Epithelial cell of umbilical artery (primary cell): ENCODE data around the gene DPH1. TPM values are rescaled to one million over a fixed set of nuclear protein-coding genes. Genes with fewer than 3 reads are reported as not detected.

Experiments used
- total RNA-seq: library from RNA; depleted of rRNA; stranded (reverse); fragments of >200 nt; gene quantifications from 2 replicates; pipeline ENCODE4 v1.2.3, GENCODE V29; 2014

The DPH1 gene
- total RNA-seq = 13.4 and 14.9 TPM in 2 replicates

DNA sequence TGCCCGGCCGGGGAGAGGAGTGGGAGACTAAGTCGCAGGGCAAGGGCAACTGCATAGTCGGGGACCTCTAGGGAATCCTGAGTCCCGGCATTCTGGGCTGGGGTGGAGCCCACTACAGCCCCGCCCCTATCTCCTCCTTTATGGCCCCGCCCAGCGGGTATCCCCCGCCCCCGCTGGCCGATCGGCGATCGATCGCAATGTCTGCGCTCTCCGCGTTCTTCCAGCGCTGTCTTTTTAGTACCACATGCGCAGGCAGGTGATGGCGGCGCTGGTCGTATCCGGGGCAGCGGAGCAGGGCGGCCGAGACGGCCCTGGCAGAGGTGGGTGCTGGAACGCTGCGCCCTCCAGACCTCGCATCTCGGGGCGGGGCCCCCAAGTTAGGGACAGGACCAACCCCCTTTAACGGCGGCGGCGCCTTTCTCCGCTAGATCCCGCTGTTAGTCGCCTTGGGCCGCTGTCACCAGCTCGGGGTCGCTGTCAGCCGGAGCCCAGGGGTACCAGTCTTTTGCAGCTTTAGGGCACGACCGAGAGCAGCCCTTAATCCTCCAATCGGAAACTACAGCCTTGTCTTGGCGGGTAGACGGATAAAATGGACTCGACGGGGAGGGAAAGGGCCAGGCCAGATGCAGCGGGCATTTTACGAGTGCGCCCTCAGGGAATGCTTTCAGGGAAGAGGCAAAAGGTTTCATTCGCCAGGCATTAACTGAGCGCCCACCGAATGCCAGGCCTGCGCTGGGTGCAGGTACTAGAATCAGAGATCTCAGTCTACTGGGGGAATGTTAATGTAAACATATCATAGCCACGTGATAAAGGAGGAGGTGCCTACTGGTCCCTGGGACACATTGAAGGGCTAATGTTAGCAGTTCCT lies at the start of gene DPH1:
Gene DPH1 (plus strand): TSS at position 243 of the 868 bp plus-strand sequence. CDS start 17 bp downstream, at position 260.

DNA sequence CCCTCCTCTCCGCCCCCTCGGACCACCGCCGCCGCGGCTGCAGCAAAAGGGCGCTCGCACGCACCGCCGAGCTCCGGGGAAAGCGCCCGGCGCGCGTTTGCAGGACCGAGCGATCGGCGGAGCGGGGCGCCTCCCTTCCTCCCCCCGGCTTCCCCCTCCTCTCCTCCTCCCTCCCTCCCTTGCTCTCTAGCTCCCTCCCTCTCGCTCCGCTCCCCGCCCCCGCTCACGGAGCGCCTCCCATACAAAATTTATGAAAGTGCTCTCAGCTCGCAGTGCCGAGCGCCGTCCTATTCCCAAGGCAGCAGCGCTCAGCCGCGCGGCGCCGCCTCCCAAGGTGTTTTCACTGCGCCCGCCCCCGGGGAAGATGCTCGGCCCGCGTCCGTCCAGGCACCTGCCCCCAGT lies 4.7 kb upstream of the DPH1 start, which contains the start of gene RTN4RL1:
Gene RTN4RL1 (minus strand): TSS at position 115 of the 402 bp plus-strand sequence. CDS start 469 bp downstream, outside the sequence.

DNA sequence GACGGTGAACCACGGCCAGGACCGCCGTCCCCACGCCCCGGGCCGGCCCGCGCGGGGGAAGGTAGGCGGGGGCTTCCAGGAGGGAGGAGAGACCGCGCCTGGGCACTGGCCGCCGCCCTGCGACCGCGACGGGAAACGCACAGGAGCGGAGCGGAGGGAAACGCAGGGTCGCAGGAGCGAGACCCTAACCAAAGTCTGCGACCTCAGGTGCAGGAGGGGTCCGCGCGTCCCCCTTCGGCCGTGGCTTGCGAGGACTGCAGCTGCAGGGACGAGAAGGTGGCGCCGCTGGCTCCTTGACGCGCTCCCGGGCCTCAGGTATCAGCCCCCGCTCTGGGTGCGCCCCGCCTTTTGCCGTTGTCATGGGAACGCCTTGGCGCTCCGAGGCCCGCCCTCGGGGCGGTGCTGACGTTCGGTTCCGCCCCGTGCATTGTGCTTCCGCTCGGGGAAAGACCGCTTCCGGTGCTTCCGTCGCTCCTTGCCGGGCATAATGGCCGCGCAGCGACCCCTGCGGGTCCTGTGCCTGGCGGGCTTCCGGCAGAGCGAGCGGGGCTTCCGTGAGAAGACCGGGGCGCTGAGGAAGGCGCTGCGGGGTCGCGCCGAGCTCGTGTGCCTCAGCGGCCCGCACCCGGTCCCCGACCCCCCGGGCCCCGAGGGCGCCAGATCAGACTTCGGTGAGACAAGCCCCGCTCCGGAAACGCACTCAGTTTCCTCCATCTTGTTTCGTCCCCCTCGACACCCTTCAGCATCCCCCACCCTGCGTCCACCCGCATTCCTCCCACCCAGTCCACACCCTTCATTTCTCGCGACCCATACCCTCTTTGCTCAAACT lies 11.8 kb downstream of the DPH1 start, which contains the start of gene OVCA2:
Gene OVCA2 (plus strand): TSS at position 462 of the 829 bp plus-strand sequence. CDS start 26 bp downstream, at position 488.

DNA sequence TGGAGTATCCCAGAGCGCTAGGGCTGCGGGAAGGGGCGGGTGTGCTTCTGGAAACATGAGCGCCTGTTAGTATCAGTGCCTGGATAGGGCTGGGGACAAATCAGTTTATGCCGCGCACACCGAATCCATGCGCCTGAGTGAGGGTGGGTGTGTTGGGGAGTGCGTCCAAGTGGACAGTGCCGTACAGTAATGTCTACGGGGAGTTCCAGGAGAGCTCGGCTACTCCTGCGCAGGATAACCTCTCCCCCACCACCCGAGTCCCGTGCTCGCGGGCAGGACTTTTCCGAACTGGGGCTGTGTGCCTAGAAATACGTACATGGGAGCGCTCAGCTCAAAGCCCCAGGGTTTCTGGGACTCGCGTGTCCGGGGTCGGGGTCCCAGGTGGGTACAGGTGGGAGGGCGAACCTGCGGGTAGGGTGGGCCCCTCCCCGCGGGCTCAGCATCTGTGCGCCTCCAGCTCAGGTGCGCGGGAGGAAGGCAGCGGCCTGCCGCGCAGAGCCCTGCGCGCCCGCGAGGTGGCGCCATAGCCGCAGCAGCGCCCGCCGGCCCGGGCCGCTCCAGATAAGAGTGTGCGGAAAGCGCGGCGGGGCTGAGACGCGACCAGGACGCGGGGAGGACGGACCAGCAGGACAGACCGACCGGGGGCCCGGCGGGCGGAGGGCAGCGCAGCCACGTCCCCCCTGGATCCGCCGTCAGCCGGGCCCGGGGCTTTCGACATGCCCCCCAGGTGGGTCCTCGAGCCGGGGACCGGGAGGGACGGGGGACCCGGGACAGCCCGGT lies 24.7 kb downstream of the DPH1 start, which contains the start of gene HIC1:
Gene HIC1 (plus strand): TSS at position 592 of the 780 bp plus-strand sequence. CDS start 1,588 bp downstream, outside the sequence.

Other genes starting within 250 kb of the DPH1 start
- 5.2 and 10.0 TPM in 2 replicates for gene SMYD4, start 200.3 kb upstream of the DPH1 start, total RNA-seq
- gene RPA1, start 200.1 kb upstream of the DPH1 start, total RNA-seq = 30.5 and 33.3 TPM in 2 replicates
- gene RTN4RL1, start 4.8 kb upstream of the DPH1 start, total RNA-seq = not detected in 2 replicates
- gene OVCA2, start 11.9 kb downstream of the DPH1 start, total RNA-seq = 85.9 and 119 TPM in 2 replicates
- gene HIC1, start 24.9 kb downstream of the DPH1 start, total RNA-seq = 13.8 and 16.9 TPM in 2 replicates